Measurements from ENCODE around the gene SUDS3. TPM values are rescaled to one million over a fixed set of nuclear protein-coding genes. Genes with fewer than 3 reads are reported as not detected.

The SUDS3 gene, protein sequence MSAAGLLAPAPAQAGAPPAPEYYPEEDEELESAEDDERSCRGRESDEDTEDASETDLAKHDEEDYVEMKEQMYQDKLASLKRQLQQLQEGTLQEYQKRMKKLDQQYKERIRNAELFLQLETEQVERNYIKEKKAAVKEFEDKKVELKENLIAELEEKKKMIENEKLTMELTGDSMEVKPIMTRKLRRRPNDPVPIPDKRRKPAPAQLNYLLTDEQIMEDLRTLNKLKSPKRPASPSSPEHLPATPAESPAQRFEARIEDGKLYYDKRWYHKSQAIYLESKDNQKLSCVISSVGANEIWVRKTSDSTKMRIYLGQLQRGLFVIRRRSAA
- 25.3 and 31.1 TPM in 2 replicates for total RNA-seq

GRCh38 chr12:118376089-118377020, at the start of gene SUDS3:
SUDS3 (plus strand) TSS chr12:118376555; CDS start chr12:118376692, 137 bp downstream.

GRCh38 chr12:118372541-118373495, 3.5 kb upstream of the SUDS3 start, which contains the start of gene TAOK3:
TAOK3 (minus strand) TSS chr12:118372907; CDS start chr12:118255567, 117,340 bp downstream.

Other genes with a start within 250 kb of the SUDS3 start
- 251 and 292 TPM in 2 replicates for gene PEBP1, start 240.4 kb upstream of the SUDS3 start, total RNA-seq
- gene TAOK3, start 3.6 kb upstream of the SUDS3 start, total RNA-seq: 20.7 and 21.9 TPM in 2 replicates

All from myometrial cell (primary cell).